PC-3 (cell line): ENCODE data around the gene IL17RB. TPM values are rescaled to one million over a fixed set of nuclear protein-coding genes. Genes with fewer than 3 reads are reported as not detected.

Experiments
- ATAC-seq: fragments of 200-7000 bp; cut with Tn5 transposase; 2 replicates; pipeline ENCODE4 v1.9.1; 2020; ENCODE audit warnings: mild to moderate bottlenecking, moderate library complexity
- BruUV-seq: library from RNA; stranded (reverse); fragments of 400-500 nt; replicated peaks from 2 replicates; lab custom pipeline; 2021; lab: Mats Ljungman, UMichigan
- CTCF ChIA-PET: fragments of 300-600 bp; sonication (Branson Sonifier 250); formaldehyde crosslinking; loops from one replicate; lab custom pipeline; 2022; ENCODE audit warnings: antibody characterized with exemption; lab: Charles Lee
- POLR2A ChIA-PET: fragments of 300-600 bp; sonication (Branson Sonifier 250); formaldehyde crosslinking; loops from one replicate; lab custom pipeline; 2022; ENCODE audit warnings: antibody characterized with exemption; ENCODE audit not compliant: unreplicated experiment; lab: Charles Lee
- DNase-seq: peaks from one replicate; pipeline ENCODE4 v3.0.0-alpha.2; 2015
- H2AFZ ChIP-seq: fragments of 300-600 bp; sonication (generic); 2 replicates; pipeline ENCODE4 v1.6.0; 2016; ENCODE audit warnings: antibody characterized with exemption, low read length
- H3F3A ChIP-seq: fragments of 300-600 bp; sonication (generic); one replicate; pipeline ENCODE4 v1.6.0; 2017; ENCODE audit warnings: antibody characterized with exemption, low read length, control low read depth, mild to moderate bottlenecking; ENCODE audit not compliant: unreplicated experiment
- H3K27ac ChIP-seq: fragments of 300-600 bp; sonication (generic); 2 replicates; pipeline ENCODE4 v1.5.1; 2016; ENCODE audit warnings: mild to moderate bottlenecking, low read length
- H3K27me3 ChIP-seq: fragments of 300-600 bp; sonication (generic); 2 replicates; pipeline ENCODE4 v1.6.1; 2016; ENCODE audit warnings: low read length, mixed read lengths
- H3K36me3 ChIP-seq: fragments of 300-600 bp; sonication (generic); 2 replicates; pipeline ENCODE4 v1.6.1; 2016; ENCODE audit warnings: low read depth, mixed run types, low read length, mixed read lengths
- H3K4me1 ChIP-seq: fragments of 300-600 bp; sonication (generic); 2 replicates; pipeline ENCODE4 v1.5.1; 2016; ENCODE audit warnings: low read length; ENCODE audit not compliant: insufficient read depth
- H3K4me2 ChIP-seq: fragments of 300-600 bp; sonication (generic); 2 replicates; pipeline ENCODE4 v1.6.0; 2016; ENCODE audit warnings: low read length
- H3K4me3 ChIP-seq: fragments of 300-600 bp; sonication (generic); 2 replicates; pipeline ENCODE4 v1.5.1; 2016; ENCODE audit warnings: mild to moderate bottlenecking, low read length, mixed read lengths
- H3K79me2 ChIP-seq: fragments of 300-600 bp; sonication (generic); 2 replicates; pipeline ENCODE4 v1.6.1; 2017; ENCODE audit warnings: low read length, mixed read lengths
- H3K9ac ChIP-seq: fragments of 300-600 bp; sonication (generic); 2 replicates; pipeline ENCODE4 v1.6.0; 2016; ENCODE audit warnings: mild to moderate bottlenecking, low read length
- H3K9me2 ChIP-seq: fragments of 300-600 bp; sonication (generic); replicated peaks from 2 replicates; pipeline ENCODE4 v1.6.1; 2016; ENCODE audit warnings: mixed run types, low read length, mixed read lengths
- H3K9me3 ChIP-seq: fragments of 300-600 bp; sonication (generic); 2 replicates; pipeline ENCODE4 v1.6.1; 2016; ENCODE audit warnings: low read length, mixed read lengths
- H4K20me1 ChIP-seq: fragments of 300-600 bp; sonication (generic); 2 replicates; pipeline ENCODE4 v1.6.1; 2016; ENCODE audit warnings: low read length, mixed read lengths
- CTCF ChIP-seq: fragments of 300-600 bp; sonication (generic); conservative IDR thresholded peaks from 2 replicates; pipeline ENCODE4 v1.5.1; 2017; ENCODE audit warnings: antibody characterized with exemption, low read depth, mild to moderate bottlenecking, low read length
- EZH2 ChIP-seq: fragments of 300-600 bp; sonication (generic); IDR thresholded peaks from one replicate; pipeline ENCODE4 v1.6.1; 2017; ENCODE audit warnings: antibody characterized with exemption, mild to moderate bottlenecking, low read length; ENCODE audit not compliant: unreplicated experiment
- EZH2phosphoT487 ChIP-seq: fragments of 300-600 bp; sonication (generic); IDR thresholded peaks from 2 replicates; pipeline ENCODE4 v1.6.1; 2018; ENCODE audit warnings: mild to moderate bottlenecking, antibody characterized with exemption, low read length, borderline replicate concordance
- intact Hi-C: fragments of 100-400 bp; cut with micrococcal nuclease; formaldehyde crosslinking; loops from 2 replicates; pipeline ENCODE4 v1.9.0; 2023
- total RNA-seq: library from RNA; depleted of rRNA; stranded (reverse); fragments of >200 nt; gene quantifications from 2 replicates; pipeline ENCODE4 v1.2.3, GENCODE V29; 2014

IL17RB gene
- total RNA-seq, 1 experiment from 2014 or later: 2.3 TPM

- Histone ChIP-seq H3K27ac (no peak overlapping the region), H3K9me2 (no peaks in the 10 kb centered on the region), H3F3A (no peaks in the 10 kb centered on the region), H2AFZ (no peak overlapping the region), H3K9ac (no peak overlapping the region), H3K27me3 (peaks cover 34% of the 10 kb centered on the region), H4K20me1 (no peaks in the 10 kb centered on the region), H3K4me3 (no peak overlapping the region), H3K4me2 (no peak overlapping the region), H3K79me2 (no peaks in the 10 kb centered on the region), H3K36me3 (no peaks in the 10 kb centered on the region), H3K9me3 (no peaks in the 10 kb centered on the region), H3K4me1 (no peaks in the 10 kb centered on the region)
- POLR2A ChIA-PET: no interaction called here
- no TSS peak for BruUV-seq
- TF ChIP-seq EZH2phosphoT487 (no peak), EZH2 (no peak), CTCF (no peak)
- DNase-seq (no peak), ATAC-seq (no peak)
- intact Hi-C loops: no loop called here
- CTCF ChIA-PET: no interaction called here
Measured at GRCh38 chr3:53813876-53814275, 32.5 kb upstream of the IL17RB start.

GRCh38 chr3:53815067-53815466 is 31.3 kb upstream of the IL17RB start:
- intact Hi-C loops: no loop called here
- Histone ChIP-seq H3K27ac (no peak overlapping the region), H3F3A (no peaks in the 10 kb centered on the region), H3K79me2 (no peaks in the 10 kb centered on the region), H3K36me3 (no peaks in the 10 kb centered on the region), H3K4me1 (no peaks in the 10 kb centered on the region), H2AFZ (no peak overlapping the region), H3K4me2 (no peak overlapping the region), H3K4me3 (no peak overlapping the region), H3K9me3 (no peaks in the 10 kb centered on the region), H3K9me2 (no peaks in the 10 kb centered on the region), H3K9ac (no peak overlapping the region), H4K20me1 (no peaks in the 10 kb centered on the region), H3K27me3 (peaks cover 22% of the 10 kb centered on the region)
- no TSS peak for BruUV-seq
- DNase-seq (no peak), ATAC-seq (no peak)
- no peak for TF ChIP-seq CTCF
- no peak for TF ChIP-seq EZH2phosphoT487
- TF ChIP-seq EZH2: no peak
- ChIA-PET CTCF (no interaction called here), POLR2A (no interaction called here)

GRCh38 chr3:53815651-53816050 is 30.7 kb upstream of the IL17RB start:
- no peak overlapping the region for H2AFZ ChIP-seq
- no TSS peak for BruUV-seq

More at GRCh38 chr3:53815651-53816050, 30.7 kb upstream of the IL17RB start:
- H3K79me2 ChIP-seq: no peaks in the 10 kb centered on the region
- H3K4me2 ChIP-seq: no peak overlapping the region
- H3K9me2 ChIP-seq: no peaks in the 10 kb centered on the region
- no peak overlapping the region for H3K4me3 ChIP-seq
- no peaks in the 10 kb centered on the region for H3F3A ChIP-seq
- intact Hi-C loops: no loop called here
- TF ChIP-seq EZH2phosphoT487 (no peak), CTCF (no peak), EZH2 (no peak)
- no peak overlapping the region for H3K9ac ChIP-seq
- ChIA-PET POLR2A (no interaction called here), CTCF (no interaction called here)
- no peak overlapping the region for H3K27ac ChIP-seq
- no peak for DNase-seq
- no peaks in the 10 kb centered on the region for H3K9me3 ChIP-seq
- H4K20me1 ChIP-seq: no peaks in the 10 kb centered on the region
- ATAC-seq: no peak
- no peaks in the 10 kb centered on the region for H3K36me3 ChIP-seq
- peaks cover 19% of the 10 kb centered on the region for H3K27me3 ChIP-seq
- no peaks in the 10 kb centered on the region for H3K4me1 ChIP-seq
